ENCODE data around the gene ITGA11. TPM values are rescaled to one million over a fixed set of nuclear protein-coding genes. Genes with fewer than 3 reads are reported as not detected.
"Not testable (repeated sequence)": the region's sequence is repeated elsewhere in the genome, so short reads cannot be mapped to it uniquely, and the experiment has no call there.

ITGA11 gene
- total RNA-seq, 2 experiments from 2014 or later = under 0.01 TPM; not detected in 1

DNA sequence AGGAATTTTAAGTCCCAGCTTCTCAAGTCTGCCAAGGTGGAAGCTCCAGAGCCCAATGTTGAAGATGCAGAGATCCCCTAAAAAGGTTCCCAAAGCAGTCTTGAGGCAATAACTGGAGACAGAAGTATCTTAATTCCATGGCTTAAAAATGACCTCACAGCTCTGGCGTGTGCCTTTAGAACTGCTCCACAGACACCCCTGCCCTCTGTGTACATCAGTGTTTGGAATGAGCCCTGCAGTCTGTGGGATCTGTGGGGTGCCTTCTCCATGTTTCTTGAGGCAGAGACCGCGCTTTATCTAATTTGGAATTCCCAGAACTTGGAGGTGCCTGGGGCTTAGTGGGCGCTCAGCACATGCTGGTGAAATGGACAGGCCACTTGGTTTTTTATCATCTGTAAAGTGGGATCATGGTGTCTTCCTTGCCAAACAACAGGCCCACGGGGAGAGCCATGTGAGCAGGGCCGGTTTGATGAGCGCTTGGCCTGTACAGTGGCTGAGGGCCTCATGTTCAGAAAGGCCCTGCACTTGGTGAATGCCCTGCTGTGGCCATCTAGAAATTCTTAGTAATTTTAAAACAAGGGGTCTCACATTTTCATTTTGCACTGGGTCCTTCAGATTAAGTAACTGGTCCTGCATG lies 7.1 kb downstream of the ITGA11 start:
- H3K9me2 ChIP-seq (ENCODE audit: insufficient read depth, low read length) = no peaks in the 10 kb centered on the region
- H3K4me2 ChIP-seq (ENCODE audit: low read length) = no peak overlapping the region
- H3K4me3 ChIP-seq (ENCODE audit: low read depth, low read length, poor library complexity, severe bottlenecking) = no peak overlapping the region
- ChIA-PET CTCF (ENCODE audit: unreplicated experiment) (no interaction called here), POLR2A (no interaction called here)
- no peaks in the 10 kb centered on the region for H3K9me3 ChIP-seq (ENCODE audit: low read length)
- no peak overlapping the region for H2AFZ ChIP-seq (ENCODE audit: low read length)
- no peaks in the 10 kb centered on the region for H3K36me3 ChIP-seq (ENCODE audit: insufficient read depth, low read length)
- intact Hi-C loops (cut with micrococcal nuclease; ENCODE audit: unreplicated experiment) = no loop called here
- H4K20me1 ChIP-seq (ENCODE audit: insufficient read depth, low read length) = no peaks in the 10 kb centered on the region
- TF ChIP-seq, protein P1, sequence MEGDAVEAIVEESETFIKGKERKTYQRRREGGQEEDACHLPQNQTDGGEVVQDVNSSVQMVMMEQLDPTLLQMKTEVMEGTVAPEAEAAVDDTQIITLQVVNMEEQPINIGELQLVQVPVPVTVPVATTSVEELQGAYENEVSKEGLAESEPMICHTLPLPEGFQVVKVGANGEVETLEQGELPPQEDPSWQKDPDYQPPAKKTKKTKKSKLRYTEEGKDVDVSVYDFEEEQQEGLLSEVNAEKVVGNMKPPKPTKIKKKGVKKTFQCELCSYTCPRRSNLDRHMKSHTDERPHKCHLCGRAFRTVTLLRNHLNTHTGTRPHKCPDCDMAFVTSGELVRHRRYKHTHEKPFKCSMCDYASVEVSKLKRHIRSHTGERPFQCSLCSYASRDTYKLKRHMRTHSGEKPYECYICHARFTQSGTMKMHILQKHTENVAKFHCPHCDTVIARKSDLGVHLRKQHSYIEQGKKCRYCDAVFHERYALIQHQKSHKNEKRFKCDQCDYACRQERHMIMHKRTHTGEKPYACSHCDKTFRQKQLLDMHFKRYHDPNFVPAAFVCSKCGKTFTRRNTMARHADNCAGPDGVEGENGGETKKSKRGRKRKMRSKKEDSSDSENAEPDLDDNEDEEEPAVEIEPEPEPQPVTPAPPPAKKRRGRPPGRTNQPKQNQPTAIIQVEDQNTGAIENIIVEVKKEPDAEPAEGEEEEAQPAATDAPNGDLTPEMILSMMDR (conservative IDR thresholded peaks at IDR 0.05; ENCODE audit: low read length) = no peak
- no peak for TF ChIP-seq EZH2phosphoT487 (IDR thresholded peaks at IDR 0.05; ENCODE audit: borderline replicate concordance, low read depth, low read length)
- H3K4me1 ChIP-seq (ENCODE audit: insufficient read depth, low read length, poor library complexity, severe bottlenecking) = no peaks in the 10 kb centered on the region
- no peak for DNase-seq (ENCODE audit: low spot score)
- no TSS peak for BruUV-seq (replicated peaks)
- H3K79me2 ChIP-seq (ENCODE audit: insufficient read depth, low read depth, low read length) = no peaks in the 10 kb centered on the region
- no peak overlapping the region for H3K27ac ChIP-seq (ENCODE audit: low read depth, low read length, poor library complexity, severe bottlenecking)

GRCh38 chr15:68423359-68424296 lies 8.3 kb downstream of the ITGA11 start:
- no peaks in the 10 kb centered on the region for H3K9me2 ChIP-seq (ENCODE audit: insufficient read depth, low read length)
- no peaks in the 10 kb centered on the region for H4K20me1 ChIP-seq (ENCODE audit: insufficient read depth, low read length)
- no TSS peak for BruUV-seq (replicated peaks)
- H3K79me2 ChIP-seq (ENCODE audit: insufficient read depth, low read depth, low read length) = no peaks in the 10 kb centered on the region
- H2AFZ ChIP-seq (ENCODE audit: low read length) = no peak overlapping the region
- H3K4me2 ChIP-seq (ENCODE audit: low read length) = no peak overlapping the region
- POLR2A ChIA-PET = no interaction called here
- CTCF ChIA-PET (ENCODE audit: unreplicated experiment) = no interaction called here
- no peak for TF ChIP-seq EZH2phosphoT487 (IDR thresholded peaks at IDR 0.05; ENCODE audit: borderline replicate concordance, low read depth, low read length)
- TF ChIP-seq, protein P1 (conservative IDR thresholded peaks at IDR 0.05; ENCODE audit: low read length) = no peak
- no peaks in the 10 kb centered on the region for H3K4me1 ChIP-seq (ENCODE audit: insufficient read depth, low read length, poor library complexity, severe bottlenecking)
- intact Hi-C loops (cut with micrococcal nuclease; ENCODE audit: unreplicated experiment) = no loop called here
- H3K27ac ChIP-seq (ENCODE audit: low read depth, low read length, poor library complexity, severe bottlenecking) = no peak overlapping the region
- no peak overlapping the region for H3K4me3 ChIP-seq (ENCODE audit: low read depth, low read length, poor library complexity, severe bottlenecking)
- no peak for DNase-seq (ENCODE audit: low spot score)
- no peaks in the 10 kb centered on the region for H3K36me3 ChIP-seq (ENCODE audit: insufficient read depth, low read length)
- no peaks in the 10 kb centered on the region for H3K9me3 ChIP-seq (ENCODE audit: low read length)

DNA sequence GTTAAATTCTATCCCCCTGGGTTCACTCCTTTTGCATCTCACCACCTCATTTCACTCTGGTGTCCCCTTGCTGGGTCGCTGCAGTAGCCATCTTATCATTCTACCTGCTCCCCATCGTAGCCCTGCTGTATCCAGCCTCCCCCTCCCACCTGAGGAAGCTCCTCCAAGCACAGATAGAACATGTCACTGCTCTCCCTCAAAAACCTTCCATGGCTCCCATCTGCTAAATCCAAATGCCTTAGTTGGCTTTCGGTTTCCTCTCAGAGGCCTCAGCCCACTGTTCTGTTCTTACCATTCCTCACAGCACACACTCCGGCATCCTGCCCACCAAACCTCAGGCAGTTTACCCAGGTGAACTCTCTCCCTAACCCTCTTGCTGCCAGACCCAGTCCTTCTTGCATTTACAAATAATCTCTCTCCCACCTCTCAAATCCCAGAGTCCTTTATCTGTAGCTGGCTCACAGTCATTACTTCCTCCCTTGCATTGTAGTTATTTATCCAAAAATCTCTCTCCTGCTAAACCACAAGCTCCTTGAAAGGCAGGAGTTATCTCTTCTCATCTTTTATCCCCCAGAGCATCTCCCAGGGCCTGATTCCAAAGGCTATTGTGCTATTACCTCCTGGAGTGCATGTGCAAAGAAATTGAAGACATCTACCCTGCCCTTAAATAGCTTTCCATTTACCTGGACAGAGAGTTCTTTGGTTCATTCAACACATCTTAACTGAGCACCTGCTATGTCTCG lies 9.4 kb downstream of the ITGA11 start:
- H3K27ac ChIP-seq (ENCODE audit: low read depth, low read length, poor library complexity, severe bottlenecking); intact Hi-C loops (cut with micrococcal nuclease; ENCODE audit: unreplicated experiment); CTCF ChIA-PET (ENCODE audit: unreplicated experiment); BruUV-seq (replicated peaks); H3K36me3 ChIP-seq (ENCODE audit: insufficient read depth, low read length); H3K9me3 ChIP-seq (ENCODE audit: low read length); H3K79me2 ChIP-seq (ENCODE audit: insufficient read depth, low read depth, low read length); H3K4me2 ChIP-seq (ENCODE audit: low read length); H3K4me1 ChIP-seq (ENCODE audit: insufficient read depth, low read length, poor library complexity, severe bottlenecking); H2AFZ ChIP-seq (ENCODE audit: low read length); POLR2A ChIA-PET; H3K4me3 ChIP-seq (ENCODE audit: low read depth, low read length, poor library complexity, severe bottlenecking); DNase-seq (ENCODE audit: low spot score); H3K9me2 ChIP-seq (ENCODE audit: insufficient read depth, low read length); H4K20me1 ChIP-seq (ENCODE audit: insufficient read depth, low read length): not testable (repeated sequence)
